GM12874 (cell line): ENCODE measurements around the gene GUCY1A2.

Experiments
- TF ChIP-seq, protein P1 (sequence below): IDR thresholded peaks from 2 replicates; pipeline ENCODE4 v1.5.1; 2011; ENCODE audit warnings: low read depth, mild to moderate bottlenecking, control low read depth, low read length, moderate library complexity; ENCODE audit not compliant: insufficient read depth

Gene GUCY1A2

DNA sequence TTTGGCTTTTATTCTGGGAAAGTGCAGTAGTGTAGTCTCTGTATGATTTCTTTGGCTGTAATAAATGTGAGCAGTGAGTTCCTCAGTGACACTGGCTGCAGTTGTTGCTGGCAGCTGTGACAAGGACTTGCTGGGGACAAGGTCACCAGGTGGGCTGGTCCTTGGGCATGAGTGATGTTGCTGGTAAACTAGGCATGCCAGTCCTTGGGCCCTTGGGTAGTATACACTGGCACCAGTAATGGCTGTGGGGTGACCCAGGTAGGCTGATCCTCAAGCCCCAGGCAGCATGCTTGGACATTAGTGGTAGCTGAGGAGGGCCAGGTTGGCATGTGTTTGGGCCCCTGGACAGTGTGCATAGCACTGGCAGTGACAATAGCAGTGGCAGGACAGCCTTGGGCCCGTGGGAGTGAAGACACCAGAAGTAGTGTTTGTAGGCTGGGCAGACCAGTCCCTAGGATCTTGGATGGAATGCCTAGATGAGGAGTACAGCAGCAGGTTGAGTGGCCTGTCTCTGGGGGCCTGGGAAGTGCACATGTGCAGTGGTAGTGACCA lies 164.3 kb downstream of the GUCY1A2 start:
- TF ChIP-seq, protein P1, sequence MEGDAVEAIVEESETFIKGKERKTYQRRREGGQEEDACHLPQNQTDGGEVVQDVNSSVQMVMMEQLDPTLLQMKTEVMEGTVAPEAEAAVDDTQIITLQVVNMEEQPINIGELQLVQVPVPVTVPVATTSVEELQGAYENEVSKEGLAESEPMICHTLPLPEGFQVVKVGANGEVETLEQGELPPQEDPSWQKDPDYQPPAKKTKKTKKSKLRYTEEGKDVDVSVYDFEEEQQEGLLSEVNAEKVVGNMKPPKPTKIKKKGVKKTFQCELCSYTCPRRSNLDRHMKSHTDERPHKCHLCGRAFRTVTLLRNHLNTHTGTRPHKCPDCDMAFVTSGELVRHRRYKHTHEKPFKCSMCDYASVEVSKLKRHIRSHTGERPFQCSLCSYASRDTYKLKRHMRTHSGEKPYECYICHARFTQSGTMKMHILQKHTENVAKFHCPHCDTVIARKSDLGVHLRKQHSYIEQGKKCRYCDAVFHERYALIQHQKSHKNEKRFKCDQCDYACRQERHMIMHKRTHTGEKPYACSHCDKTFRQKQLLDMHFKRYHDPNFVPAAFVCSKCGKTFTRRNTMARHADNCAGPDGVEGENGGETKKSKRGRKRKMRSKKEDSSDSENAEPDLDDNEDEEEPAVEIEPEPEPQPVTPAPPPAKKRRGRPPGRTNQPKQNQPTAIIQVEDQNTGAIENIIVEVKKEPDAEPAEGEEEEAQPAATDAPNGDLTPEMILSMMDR: no peak

GRCh38 chr11:106852779-106853178 lies 165.5 kb downstream of the GUCY1A2 start:
- TF ChIP-seq, protein P1: no peak

GRCh38 chr11:106848526-106848925 lies 169.8 kb downstream of the GUCY1A2 start:
- TF ChIP-seq, protein P1: no peak

DNA sequence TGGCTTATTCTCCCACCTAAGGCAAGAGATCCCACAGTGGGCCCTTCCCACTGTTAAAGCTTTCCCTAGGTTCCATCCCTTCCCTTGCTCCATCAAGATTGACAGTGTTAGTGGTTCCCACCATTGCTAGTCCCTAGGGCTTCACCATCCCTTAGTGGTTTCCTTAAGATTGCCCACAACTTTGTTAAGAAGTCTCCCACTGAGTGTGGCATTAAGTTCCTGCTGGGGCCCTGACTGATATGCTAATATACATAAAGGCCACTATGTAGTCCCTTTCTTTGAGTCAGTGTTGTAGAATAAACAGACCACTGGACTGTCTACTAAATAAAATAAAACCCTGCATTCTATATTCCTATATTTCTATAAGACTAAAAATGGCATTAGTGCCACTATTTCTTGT lies 176.1 kb downstream of the GUCY1A2 start:
- TF ChIP-seq, protein P1: no peak

DNA sequence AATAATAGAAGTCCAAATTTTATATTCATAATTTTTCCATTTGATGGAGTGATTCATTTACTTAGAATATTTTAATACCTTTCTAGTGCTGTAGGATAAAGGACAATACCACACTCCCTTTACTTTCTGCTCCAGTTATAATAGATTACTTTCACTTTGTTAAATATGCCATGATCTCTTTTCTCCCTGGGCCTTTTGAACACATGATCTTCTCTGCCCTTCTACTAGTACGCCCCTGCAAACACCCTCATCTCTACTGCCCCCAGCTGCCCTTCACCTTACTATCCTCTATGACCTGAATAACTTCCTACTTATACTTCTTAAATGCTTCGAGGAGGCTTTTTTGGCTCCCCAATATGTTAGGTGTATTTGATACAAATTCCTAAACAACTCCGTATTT lies 177.3 kb downstream of the GUCY1A2 start:
- TF ChIP-seq, protein P1: no peak

DNA sequence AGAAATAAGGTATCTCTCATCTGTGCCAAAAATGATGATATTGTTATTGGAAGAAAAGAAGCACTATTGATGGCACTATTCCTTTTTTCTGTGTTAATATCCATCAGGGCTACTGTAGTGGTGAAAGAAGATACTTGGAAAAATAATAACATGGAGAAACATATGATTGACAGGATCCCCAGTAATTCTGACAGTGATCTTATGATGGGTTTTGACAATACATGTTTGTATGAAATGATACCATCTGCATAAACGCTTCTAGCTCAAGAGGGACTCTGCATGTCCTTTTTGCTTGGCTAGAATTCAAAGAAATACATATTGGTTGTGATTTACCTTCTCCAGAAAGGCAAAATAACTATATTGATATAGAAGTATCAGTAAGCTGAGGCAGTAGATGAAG lies 178.1 kb downstream of the GUCY1A2 start:
- TF ChIP-seq, protein P1: no peak

GRCh38 chr11:106834567-106834966 lies 183.7 kb downstream of the GUCY1A2 start:
- TF ChIP-seq, protein P1: no peak
